GM08714 (cell line): Measurements from ENCODE around the gene MTERF4.
"Not testable (repeated sequence)": the region's sequence is repeated elsewhere in the genome, so short reads cannot be mapped to it uniquely, and the experiment has no call there.

Experiments used
- H3K4me3 ChIP-seq: fragments of 200-500 bp; sonication (Bioruptor generic); 2 replicates; pipeline ENCODE4 v1.5.1; 2014; ENCODE audit warnings: mild to moderate bottlenecking, low read length, inconsistent platforms
- ZNF274 ChIP-seq: IDR thresholded peaks from 2 replicates; pipeline ENCODE4 v1.6.1; 2012; ENCODE audit warnings: mild to moderate bottlenecking, low read depth, low read length

The MTERF4 gene

GRCh38 chr2:241110607-241111439, 8.7 kb upstream of the MTERF4 start:
- no peak for TF ChIP-seq ZNF274
- peak overlapping the region; percentile 2; the same call in 1 of the 2 replicates for H3K4me3 ChIP-seq

GRCh38 chr2:241110089-241110606, 8.1 kb upstream of the MTERF4 start:
- H3K4me3 ChIP-seq = no peak overlapping the region; the same call in 1 of the 2 replicates
- no peak for TF ChIP-seq ZNF274

GRCh38 chr2:241109210-241110088, 7.4 kb upstream of the MTERF4 start:
- TF ChIP-seq ZNF274 = no peak
- H3K4me3 ChIP-seq = no peak overlapping the region

GRCh38 chr2:241108271-241109209, 6.5 kb upstream of the MTERF4 start:
- H3K4me3 ChIP-seq = no peak overlapping the region
- no peak for TF ChIP-seq ZNF274

- no peak overlapping the region for H3K4me3 ChIP-seq
- TF ChIP-seq ZNF274 = no peak
Measured at GRCh38 chr2:241107031-241107783, 5.1 kb upstream of the MTERF4 start.

GRCh38 chr2:241105641-241106040, 3.6 kb upstream of the MTERF4 start:
- no peak for TF ChIP-seq ZNF274
- no peak overlapping the region for H3K4me3 ChIP-seq

- not testable (repeated sequence) for H3K4me3 ChIP-seq
Measured at GRCh38 chr2:241104611-241105010, 2.5 kb upstream of the MTERF4 start.

GRCh38 chr2:241103176-241103595, 1.1 kb upstream of the MTERF4 start:
- TF ChIP-seq ZNF274 = no peak
- H3K4me3 ChIP-seq = peak overlapping the region; percentile 97

GRCh38 chr2:241099246-241099645, 2.8 kb downstream of the MTERF4 start:
- no peak for TF ChIP-seq ZNF274
- H3K4me3 ChIP-seq = peak overlapping the region; percentile 37; the same call in 1 of the 2 replicates

GRCh38 chr2:241096979-241097378, 5.1 kb downstream of the MTERF4 start:
- TF ChIP-seq ZNF274 = no peak
- H3K4me3 ChIP-seq = no peak overlapping the region

GRCh38 chr2:241095594-241096290, 6.3 kb downstream of the MTERF4 start:
- no peak overlapping the region for H3K4me3 ChIP-seq
- no peak for TF ChIP-seq ZNF274

- TF ChIP-seq ZNF274 = no peak
- H3K4me3 ChIP-seq = no peak overlapping the region
Measured at GRCh38 chr2:241094924-241095420, 7.1 kb downstream of the MTERF4 start.
